Measurements from ENCODE around the gene CPN2.

- TF ChIP-seq YY1 (IDR thresholded peaks at IDR 0.05; ENCODE audit: low read depth, low read length) = no peak
- no peak for TF ChIP-seq ATF2 (IDR thresholded peaks at IDR 0.05; ENCODE audit: low read length)
- no peak for TF ChIP-seq ZNF24 (IDR thresholded peaks at IDR 0.05)
- TF ChIP-seq TBL1XR1 (IDR thresholded peaks at IDR 0.05; ENCODE audit: low read depth, low read length) = no peak
- TF ChIP-seq MAX (IDR thresholded peaks at IDR 0.05; ENCODE audit: low read depth, low read length) = no peak
- TF ChIP-seq SIN3A (IDR thresholded peaks at IDR 0.05; ENCODE audit: low read depth, low read length) = no peak
- no peak for TF ChIP-seq SKIL (IDR thresholded peaks at IDR 0.05; ENCODE audit: low read depth, poor library complexity, severe bottlenecking)
Observed at GRCh38 chr3:194348354-194348753, 2.8 kb downstream of the CPN2 start.
